H7 (cell line): ENCODE data around the gene MUS81. TPM values are rescaled to one million over a fixed set of nuclear protein-coding genes. Genes with fewer than 3 reads are reported as not detected.

Source experiments
- DNase-seq: peaks from one replicate; pipeline ENCODE4 v3.0.0; 2012
- H3K27me3 ChIP-seq: 2 replicates; pipeline ENCODE4 v1.6.0; 2011; ENCODE audit warnings: mild to moderate bottlenecking, low read length; ENCODE audit not compliant: control insufficient read depth, insufficient read depth
- H3K36me3 ChIP-seq: replicated peaks from 2 replicates; pipeline ENCODE4 v1.5.1; 2011; ENCODE audit warnings: low read length; ENCODE audit not compliant: control insufficient read depth, insufficient read depth
- H3K4me3 ChIP-seq: 2 replicates; pipeline ENCODE4 v1.5.1; 2011; ENCODE audit warnings: low read depth, mild to moderate bottlenecking, control low read depth, low read length, moderate library complexity; ENCODE audit not compliant: insufficient read depth
- total RNA-seq: library from RNA; depleted of rRNA; stranded (reverse); fragments of >200 nt; shearing (Covaris generic); gene quantifications from 2 replicates; pipeline ENCODE4 v1.2.3, GENCODE V29; 2014; rRNA removed

MUS81 gene
- total RNA-seq, 1 experiment from 2014 or later: 38.0 TPM

DNA sequence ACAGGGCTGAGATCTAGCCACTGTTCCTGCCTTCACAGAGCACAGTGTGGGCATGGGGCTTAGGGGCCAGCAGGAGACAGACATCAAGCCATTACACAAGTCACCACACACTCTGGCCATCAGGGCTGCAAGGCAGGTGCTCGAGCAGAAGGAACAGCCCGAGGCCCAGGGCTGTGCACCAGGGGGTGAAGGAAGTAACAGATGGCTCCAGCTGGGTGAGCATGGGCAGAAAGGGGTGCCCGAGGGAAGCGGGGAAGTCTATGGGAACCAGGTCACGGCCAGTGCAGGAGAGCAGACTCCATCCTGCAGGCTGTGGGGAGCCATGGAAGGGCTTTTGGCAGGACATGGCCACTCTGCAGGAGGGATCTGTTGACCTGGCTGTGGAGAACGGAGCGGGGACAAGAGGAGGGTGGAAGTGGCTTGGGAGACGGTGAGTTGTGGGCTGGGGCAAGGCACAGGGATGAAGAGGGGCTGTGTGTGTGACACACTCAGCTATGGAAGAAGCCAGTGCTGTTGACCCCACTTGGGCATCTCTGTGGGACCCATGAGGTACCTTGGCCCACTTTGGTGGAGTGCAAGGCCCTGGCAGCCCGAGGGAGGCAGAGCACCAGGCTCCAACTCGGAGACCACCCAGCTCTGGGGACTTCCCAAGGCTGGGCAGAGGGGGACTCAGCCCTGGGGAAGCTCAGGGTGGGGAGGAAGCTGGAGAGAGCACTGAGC is 55.0 kb downstream of the MUS81 start:
- no peaks in the 10 kb centered on the region for H3K36me3 ChIP-seq
- no peaks in the 10 kb centered on the region for H3K27me3 ChIP-seq
- H3K4me3 ChIP-seq: peak overlapping the region; percentile 22; the same call in 1 of the 2 replicates
- no peak for DNase-seq

DNA sequence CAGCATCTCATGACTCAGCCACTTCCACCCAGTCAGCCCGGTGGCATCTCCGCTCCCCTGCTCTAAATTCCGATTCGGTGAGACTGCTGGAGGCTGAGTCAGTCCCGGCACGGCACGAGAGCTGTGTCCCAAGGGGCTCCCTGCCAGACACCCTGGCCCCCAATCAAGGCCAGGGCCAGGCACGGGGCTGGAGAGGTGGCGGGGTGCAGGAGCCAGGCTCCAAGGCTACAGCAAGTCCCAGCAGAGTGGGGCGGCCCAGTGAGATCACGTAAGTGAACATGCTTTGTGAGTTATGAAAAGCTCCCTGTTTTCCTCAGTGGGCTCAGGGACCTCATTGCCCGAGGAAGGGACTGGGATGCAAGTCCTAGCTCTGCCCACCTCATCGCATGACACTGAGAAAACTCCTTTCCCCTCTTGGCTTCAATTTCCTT is 55.6 kb downstream of the MUS81 start:
- H3K4me3 ChIP-seq: peak overlapping the region; percentile 22
- no peaks in the 10 kb centered on the region for H3K27me3 ChIP-seq
- no peaks in the 10 kb centered on the region; the same call in 1 of the 2 replicates for H3K36me3 ChIP-seq
- DNase-seq: peak; percentile 77

Other genes starting within 250 kb of the MUS81 start
- gene MAP3K11, start 246.2 kb upstream of the MUS81 start, total RNA-seq: 30.1 and 33.2 TPM in 2 replicates
- 21.7 and 25.9 TPM in 2 replicates for gene PCNX3, start 244.7 kb upstream of the MUS81 start, total RNA-seq
- gene SIPA1, start 222.3 kb upstream of the MUS81 start, total RNA-seq: 52.7 and 65.9 TPM in 2 replicates
- 17.7 and 28.4 TPM in 2 replicates for gene RELA, start 197.5 kb upstream of the MUS81 start, total RNA-seq
- gene KAT5, start 148.2 kb upstream of the MUS81 start, total RNA-seq: 37.2 and 51.1 TPM in 2 replicates
- gene RNASEH2C, start 139.6 kb upstream of the MUS81 start, total RNA-seq: 21.5 and 23.3 TPM in 2 replicates
- 6.7 and 7.8 TPM in 2 replicates for gene AP5B1, start 79.5 kb upstream of the MUS81 start, total RNA-seq
- 1.2 and 1.4 TPM in 2 replicates for gene OVOL1, start 73.4 kb upstream of the MUS81 start, total RNA-seq
- gene SNX32, start 26.5 kb upstream of the MUS81 start, total RNA-seq: 0.26 and 0.80 TPM in 2 replicates
- 916 and 1,083 TPM in 2 replicates for gene CFL1, start 2.3 kb upstream of the MUS81 start, total RNA-seq
- gene EFEMP2, start 12.4 kb downstream of the MUS81 start, total RNA-seq: 8.5 and 13.2 TPM in 2 replicates
- not detected in 2 replicates for gene CTSW, start 19.4 kb downstream of the MUS81 start, total RNA-seq
- 113 and 139 TPM in 2 replicates for gene FIBP, start 28.0 kb downstream of the MUS81 start, total RNA-seq
- gene CCDC85B, start 30.2 kb downstream of the MUS81 start, total RNA-seq: 39.2 and 42.4 TPM in 2 replicates
- gene FOSL1, start 40.0 kb downstream of the MUS81 start, total RNA-seq: 0.48 and 1.0 TPM in 2 replicates
- 23.9 and 29.1 TPM in 2 replicates for gene C11orf68, start 58.6 kb downstream of the MUS81 start, total RNA-seq
- gene DRAP1, start 59.0 kb downstream of the MUS81 start, total RNA-seq: 88.1 and 97.5 TPM in 2 replicates
- gene TSGA10IP, start 85.0 kb downstream of the MUS81 start, total RNA-seq: 1.7 and 4.1 TPM in 2 replicates
- gene SART1, start 101.3 kb downstream of the MUS81 start, total RNA-seq: 27.5 and 34.6 TPM in 2 replicates
- gene EIF1AD, start 141.7 kb downstream of the MUS81 start, total RNA-seq: 37.7 and 39.9 TPM in 2 replicates
- gene BANF1, start 142.1 kb downstream of the MUS81 start, total RNA-seq: 42.8 and 57.4 TPM in 2 replicates
- gene CST6, start 151.6 kb downstream of the MUS81 start, total RNA-seq: 0.48 TPM in 1 of 2 replicates, not detected in the other
- not detected in 2 replicates for gene CATSPER1, start 166.0 kb downstream of the MUS81 start, total RNA-seq
- 21.7 and 23.1 TPM in 2 replicates for gene GAL3ST3, start 188.7 kb downstream of the MUS81 start, total RNA-seq
- gene SF3B2, start 191.9 kb downstream of the MUS81 start, total RNA-seq: 194 and 221 TPM in 2 replicates
- gene PACS1, start 209.8 kb downstream of the MUS81 start, total RNA-seq: 16.2 and 20.1 TPM in 2 replicates